Measurements from ENCODE around the gene CADM1. TPM values are rescaled to one million over a fixed set of nuclear protein-coding genes. Genes with fewer than 3 reads are reported as not detected.

Gene CADM1
- total RNA-seq, 2 experiments from 2014 or later: 1.2 to 1.8 TPM

DNA sequence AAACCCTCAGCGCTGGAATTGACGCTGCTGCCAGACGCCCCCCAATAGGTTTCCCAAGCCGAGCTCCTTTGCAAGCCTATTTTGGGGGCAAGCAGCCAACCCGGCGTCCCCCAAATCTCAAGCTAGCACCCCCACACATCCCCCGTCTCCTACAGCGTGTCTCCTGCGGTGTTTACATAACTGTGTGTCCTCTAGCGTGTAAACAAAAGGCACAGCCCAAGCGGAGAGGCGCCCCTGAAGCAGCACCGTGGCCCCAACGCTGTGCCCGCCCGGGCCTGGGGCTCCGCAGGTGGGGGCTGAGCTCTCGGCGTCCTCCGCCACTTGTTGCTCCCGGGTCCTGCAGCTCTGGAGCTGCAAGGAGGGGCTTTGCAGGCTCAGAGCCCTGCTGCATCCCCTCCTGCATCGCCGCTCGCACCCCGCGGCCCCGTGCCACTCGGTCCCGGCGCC lies 1.6 kb downstream of the CADM1 start:
- POLR2A ChIA-PET: no interaction called here
- Mint-ChIP-seq H3K9me3 (no peaks in the 10 kb centered on the region), H3K27me3 (peaks cover 35% of the 10 kb centered on the region), H3K36me3 (no peaks in the 10 kb centered on the region), H3K4me1 (no peaks in the 10 kb centered on the region), H3K4me3 (no peak overlapping the region), H3K27ac (no peak overlapping the region)
- DNase-seq (no peak), ATAC-seq (ENCODE audit: low read depth) (no peak)

GRCh38 chr11:115501893-115502589 lies 2.2 kb downstream of the CADM1 start:
- Mint-ChIP-seq H3K36me3 (no peaks in the 10 kb centered on the region), H3K4me1 (no peaks in the 10 kb centered on the region), H3K27me3 (peaks cover 35% of the 10 kb centered on the region), H3K4me3 (no peak overlapping the region), H3K27ac (no peak overlapping the region), H3K9me3 (no peaks in the 10 kb centered on the region)
- POLR2A ChIA-PET: no interaction called here
- DNase-seq (no peak), ATAC-seq (ENCODE audit: low read depth) (no peak)

GRCh38 chr11:115501502-115501892 lies 2.7 kb downstream of the CADM1 start:
- Mint-ChIP-seq H3K36me3 (no peaks in the 10 kb centered on the region), H3K27me3 (peaks cover 35% of the 10 kb centered on the region), H3K4me1 (no peaks in the 10 kb centered on the region), H3K27ac (no peak overlapping the region), H3K9me3 (no peaks in the 10 kb centered on the region), H3K4me3 (no peak overlapping the region)
- POLR2A ChIA-PET: no interaction called here
- no peak for DNase-seq
- no peak for ATAC-seq (ENCODE audit: low read depth)

GRCh38 chr11:115500547-115501501 lies 3.4 kb downstream of the CADM1 start:
- Mint-ChIP-seq H3K36me3 (no peaks in the 10 kb centered on the region), H3K4me1 (no peaks in the 10 kb centered on the region), H3K27me3 (peaks cover 29% of the 10 kb centered on the region), H3K9me3 (no peaks in the 10 kb centered on the region), H3K27ac (no peak overlapping the region), H3K4me3 (no peak overlapping the region)
- no peak for DNase-seq
- ATAC-seq (ENCODE audit: low read depth): no peak
- POLR2A ChIA-PET: no interaction called here

- no peak overlapping the region for H3K4me3 Mint-ChIP-seq
- POLR2A ChIA-PET: no interaction called here
- ATAC-seq (ENCODE audit: low read depth) (no peak), DNase-seq (no peak)
- H3K36me3 Mint-ChIP-seq: no peaks in the 10 kb centered on the region
- H3K9me3 Mint-ChIP-seq: no peaks in the 10 kb centered on the region
- peaks cover 20% of the 10 kb centered on the region for H3K27me3 Mint-ChIP-seq
- H3K4me1 Mint-ChIP-seq: no peaks in the 10 kb centered on the region
- no peak overlapping the region for H3K27ac Mint-ChIP-seq
These were observed 4.3 kb downstream of the CADM1 start for GRCh38 chr11:115499891-115500290.

DNA sequence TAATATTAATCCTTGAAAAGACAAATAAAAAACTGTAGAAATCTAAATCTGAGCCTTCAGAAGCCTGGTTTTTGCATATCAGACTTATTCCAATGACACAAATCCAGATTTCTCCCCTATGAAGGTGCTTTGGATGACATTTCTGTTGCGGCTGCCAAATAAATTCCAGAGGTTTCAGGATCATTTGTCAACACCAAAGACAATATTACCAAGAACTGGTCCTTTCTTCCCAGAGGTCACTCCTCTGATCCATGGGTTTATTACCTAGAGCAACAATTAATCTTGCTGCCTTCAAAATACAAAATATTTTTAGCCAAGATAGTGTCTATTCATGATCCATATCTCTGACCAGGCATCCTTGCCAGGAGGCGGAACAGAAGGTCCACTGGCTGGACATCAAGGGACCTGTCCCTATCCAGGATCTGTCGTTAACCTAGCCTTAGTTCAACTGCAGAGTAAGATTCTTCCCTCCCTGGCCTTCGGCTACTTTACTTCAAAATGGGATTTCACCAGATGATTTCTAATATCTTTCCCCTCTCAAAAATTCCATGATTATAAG lies 4.9 kb downstream of the CADM1 start:
- POLR2A ChIA-PET: no interaction called here
- H3K36me3 Mint-ChIP-seq: no peaks in the 10 kb centered on the region

GRCh38 chr11:115498354-115498753 lies 5.9 kb downstream of the CADM1 start:
- Mint-ChIP-seq H3K4me3 (no peak overlapping the region), H3K4me1 (no peaks in the 10 kb centered on the region), H3K36me3 (no peaks in the 10 kb centered on the region), H3K27ac (no peak overlapping the region), H3K9me3 (no peaks in the 10 kb centered on the region), H3K27me3 (peaks cover 8% of the 10 kb centered on the region)
- DNase-seq (no peak), ATAC-seq (ENCODE audit: low read depth) (no peak)
- POLR2A ChIA-PET: no interaction called here

More for the DNA sequence above, 4.9 kb downstream of the CADM1 start:
- DNase-seq (no peak), ATAC-seq (ENCODE audit: low read depth) (no peak)
- Mint-ChIP-seq H3K4me3 (no peak overlapping the region), H3K9me3 (no peaks in the 10 kb centered on the region), H3K27me3 (peaks cover 16% of the 10 kb centered on the region), H3K4me1 (no peaks in the 10 kb centered on the region), H3K27ac (no peak overlapping the region)

DNA sequence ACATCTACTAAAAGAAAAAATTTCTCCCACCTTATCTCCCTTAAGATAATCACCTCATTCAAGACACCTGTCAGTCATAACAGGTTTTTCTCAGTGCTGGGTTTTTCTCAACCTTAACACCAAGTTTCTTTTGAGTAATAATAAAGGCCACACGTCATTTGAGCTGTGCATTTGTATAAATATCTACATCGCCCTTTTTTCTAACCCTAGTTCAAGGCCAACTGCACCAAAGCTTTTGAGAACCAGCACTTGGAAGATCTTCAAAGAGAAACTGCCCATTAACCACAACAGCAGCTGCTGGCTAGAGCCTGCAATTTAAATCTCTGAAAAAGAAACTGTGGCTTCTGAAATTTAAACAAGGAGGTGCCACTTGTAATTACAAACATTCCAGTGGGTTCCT lies 6.9 kb downstream of the CADM1 start:
- H3K27me3 Mint-ChIP-seq: peaks cover 8% of the 10 kb centered on the region
- no peaks in the 10 kb centered on the region for H3K4me1 Mint-ChIP-seq
- no peak overlapping the region for H3K27ac Mint-ChIP-seq
- ATAC-seq (ENCODE audit: low read depth) (no peak), DNase-seq (no peak)
- no peaks in the 10 kb centered on the region for H3K36me3 Mint-ChIP-seq
- no peaks in the 10 kb centered on the region for H3K9me3 Mint-ChIP-seq
- H3K4me3 Mint-ChIP-seq: no peak overlapping the region
- POLR2A ChIA-PET: no interaction called here

- peaks cover 8% of the 10 kb centered on the region for H3K27me3 Mint-ChIP-seq
- H3K4me3 Mint-ChIP-seq: no peak overlapping the region
- ATAC-seq (ENCODE audit: low read depth) (no peak), DNase-seq (no peak)
- H3K9me3 Mint-ChIP-seq: no peaks in the 10 kb centered on the region
- H3K36me3 Mint-ChIP-seq: no peaks in the 10 kb centered on the region
- POLR2A ChIA-PET: no interaction called here
- H3K27ac Mint-ChIP-seq: no peak overlapping the region
- H3K4me1 Mint-ChIP-seq: no peaks in the 10 kb centered on the region
These were observed 7.3 kb downstream of the CADM1 start for GRCh38 chr11:115496892-115497291.

GRCh38 chr11:115493905-115494304 lies 10.3 kb downstream of the CADM1 start:
- ATAC-seq (ENCODE audit: low read depth): no peak
- no peaks in the 10 kb centered on the region for H3K9me3 Mint-ChIP-seq
- DNase-seq: no peak
- POLR2A ChIA-PET: no interaction called here
- no peak overlapping the region for H3K27ac Mint-ChIP-seq
- H3K27me3 Mint-ChIP-seq: peaks cover 6% of the 10 kb centered on the region
- no peaks in the 10 kb centered on the region for H3K36me3 Mint-ChIP-seq
- no peak overlapping the region for H3K4me3 Mint-ChIP-seq
- H3K4me1 Mint-ChIP-seq: no peaks in the 10 kb centered on the region

DNA sequence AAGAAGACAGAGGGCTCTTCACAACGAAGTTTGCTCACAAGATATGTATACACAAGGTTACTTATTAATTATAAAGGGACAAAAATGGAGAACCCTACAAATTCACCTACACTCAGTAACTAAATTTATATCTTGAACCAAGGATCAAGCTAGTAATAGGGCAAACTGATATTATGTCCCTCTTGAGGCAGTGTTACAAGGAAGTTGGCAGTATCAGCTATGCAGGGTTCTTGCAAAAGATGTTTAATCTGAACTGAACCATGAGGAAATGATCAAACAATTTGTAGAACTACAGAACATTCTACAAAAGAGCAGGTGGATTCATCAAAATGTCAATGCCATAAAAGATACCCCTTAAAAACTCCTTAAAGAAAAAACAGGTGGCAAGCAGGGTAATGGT lies 10.7 kb downstream of the CADM1 start:
- POLR2A ChIA-PET: no interaction called here
- Mint-ChIP-seq H3K27ac (no peak overlapping the region), H3K4me1 (no peaks in the 10 kb centered on the region), H3K36me3 (no peaks in the 10 kb centered on the region), H3K9me3 (no peaks in the 10 kb centered on the region), H3K4me3 (no peak overlapping the region), H3K27me3 (peaks cover 4% of the 10 kb centered on the region)
- DNase-seq (no peak), ATAC-seq (ENCODE audit: low read depth) (no peak)

- no peak overlapping the region for H3K27ac Mint-ChIP-seq
- no peak for ATAC-seq (ENCODE audit: low read depth)
- H3K36me3 Mint-ChIP-seq: no peaks in the 10 kb centered on the region
- no peak for DNase-seq
- no peaks in the 10 kb centered on the region for H3K4me1 Mint-ChIP-seq
- no peak overlapping the region for H3K4me3 Mint-ChIP-seq
- H3K9me3 Mint-ChIP-seq: no peaks in the 10 kb centered on the region
- POLR2A ChIA-PET: no interaction called here
- no peaks in the 10 kb centered on the region for H3K27me3 Mint-ChIP-seq
These were observed 14.7 kb downstream of the CADM1 start for GRCh38 chr11:115489466-115489865.

- Mint-ChIP-seq H3K36me3 (no peaks in the 10 kb centered on the region), H3K27ac (no peak overlapping the region)
- ATAC-seq (ENCODE audit: low read depth): no peak
These were observed 15.3 kb downstream of the CADM1 start for GRCh38 chr11:115488945-115489344.

GRCh38 chr11:115481528-115481927 lies 22.7 kb downstream of the CADM1 start:
- Mint-ChIP-seq H3K27me3 (no peaks in the 10 kb centered on the region), H3K4me3 (no peak overlapping the region), H3K27ac (no peak overlapping the region), H3K4me1 (no peaks in the 10 kb centered on the region), H3K9me3 (no peaks in the 10 kb centered on the region), H3K36me3 (no peaks in the 10 kb centered on the region)
- ATAC-seq (ENCODE audit: low read depth): no peak
- POLR2A ChIA-PET: no interaction called here
- no peak for DNase-seq

More at GRCh38 chr11:115488945-115489344, 15.3 kb downstream of the CADM1 start:
- Mint-ChIP-seq H3K27me3 (no peaks in the 10 kb centered on the region), H3K9me3 (no peaks in the 10 kb centered on the region), H3K4me3 (no peak overlapping the region), H3K4me1 (no peaks in the 10 kb centered on the region)
- DNase-seq: no peak
- POLR2A ChIA-PET: no interaction called here
